Caco-2 (cell line): ENCODE results near the gene PRND. TPM values are rescaled to one million over a fixed set of nuclear protein-coding genes. Genes with fewer than 3 reads are reported as not detected.

ENCODE experiments used
- BruUV-seq: library from RNA; stranded (reverse); fragments of 400-500 nt; replicated peaks from 2 replicates; lab custom pipeline; 2021; lab: Mats Ljungman, UMichigan
- CTCF ChIA-PET: fragments of 300-600 bp; sonication (Branson Sonifier 250); formaldehyde crosslinking; loops from one replicate; lab custom pipeline; 2022; ENCODE audit warnings: antibody characterized with exemption; lab: Charles Lee
- POLR2A ChIA-PET: fragments of 300-600 bp; sonication (Branson Sonifier 250); formaldehyde crosslinking; loops from one replicate; lab custom pipeline; 2022; ENCODE audit warnings: antibody characterized with exemption; lab: Charles Lee
- DNase-seq, 2 experiments: peaks; one replicate each; pipeline versions ENCODE4 v3.0.0 to v3.0.0-alpha.2; 2020 to 2022
- H3K27me3 ChIP-seq: replicated peaks from 2 replicates; pipeline ENCODE4 v1.6.0; 2011; ENCODE audit warnings: low read length; ENCODE audit not compliant: control insufficient read depth, insufficient read depth
- H3K36me3 ChIP-seq: 2 replicates; pipeline ENCODE4 v1.5.1; 2011; ENCODE audit warnings: low read length; ENCODE audit not compliant: control insufficient read depth, insufficient read depth
- H3K4me1 ChIP-seq: fragments of 250-450 bp; sonication (Bioruptor Pico); 2 replicates; pipeline ENCODE4 v1.5.1; 2020; ENCODE audit warnings: mild to moderate bottlenecking
- H3K4me3 ChIP-seq: 2 replicates; pipeline ENCODE4 v1.5.1; 2011; ENCODE audit warnings: low read depth, mild to moderate bottlenecking, control low read depth, low read length
- H3K9me3 ChIP-seq: fragments of 250-450 bp; sonication (Bioruptor Pico); 2 replicates; pipeline ENCODE4 v1.5.1; 2020; ENCODE audit warnings: mild to moderate bottlenecking, moderate library complexity
- H3K27ac Mint-ChIP-seq: one replicate; pipeline ENCODE4 v1.8.0; 2022; ENCODE audit warnings: mixed read lengths; ENCODE audit not compliant: unreplicated experiment
- H3K27me3 Mint-ChIP-seq: one replicate; pipeline ENCODE4 v1.8.0; 2022; ENCODE audit warnings: mixed read lengths; ENCODE audit not compliant: insufficient read depth, unreplicated experiment
- H3K36me3 Mint-ChIP-seq: one replicate; pipeline ENCODE4 v1.8.0; 2022; ENCODE audit warnings: mild to moderate bottlenecking, mixed read lengths; ENCODE audit not compliant: insufficient read depth, unreplicated experiment
- H3K4me1 Mint-ChIP-seq: one replicate; pipeline ENCODE4 v1.8.0; 2022; ENCODE audit warnings: low read depth, mixed read lengths; ENCODE audit not compliant: unreplicated experiment
- H3K4me3 Mint-ChIP-seq: one replicate; pipeline ENCODE4 v1.8.0; 2022; ENCODE audit warnings: mild to moderate bottlenecking, moderate library complexity, mixed read lengths; ENCODE audit not compliant: unreplicated experiment
- H3K9me3 Mint-ChIP-seq: one replicate; pipeline ENCODE4 v1.8.0; 2022; ENCODE audit warnings: mixed read lengths; ENCODE audit not compliant: unreplicated experiment
- CTCF ChIP-seq, 2 experiments: fragments of 200-600 bp in 1 of 2; IDR thresholded peaks; 1 replicate in 1 of 2; 2 replicates in 1 of 2; pipeline versions ENCODE4 v1.5.1 to v1.8.0; 2011 to 2022; ENCODE audit warnings: antibody characterized with exemption in 1 of 2, control low read depth in 1 of 2, inconsistent platforms in 1 of 2, low read depth in 1 of 2, low read length in 1 of 2, mild to moderate bottlenecking in 1 of 2, moderate library complexity in 1 of 2; ENCODE audit not compliant: insufficient read depth in 1 of 2, severe bottlenecking in 1 of 2, unreplicated experiment in 1 of 2
- intact Hi-C: fragments of 100-400 bp; cut with micrococcal nuclease; formaldehyde crosslinking; loops from one replicate; pipeline ENCODE4 v1.10.0; 2022; ENCODE audit not compliant: unreplicated experiment
- total RNA-seq: library from RNA; stranded (reverse); gene quantifications from 2 replicates; pipeline ENCODE4 v1.2.3, GENCODE V29; 2022

PRND gene
- total RNA-seq, 1 experiment from 2014 or later = not detected

- H3K4me3 ChIP-seq = no peak overlapping the region
- H3K36me3 ChIP-seq = no peaks in the 10 kb centered on the region
- no peak for TF ChIP-seq CTCF (IDR thresholded peaks at IDR 0.05; ENCODE audit: insufficient read depth in 1 of 2, low read depth in 1 of 2, low read length in 1 of 2, severe bottlenecking in 1 of 2, unreplicated experiment in 1 of 2)
- no peaks in the 10 kb centered on the region for H3K9me3 Mint-ChIP-seq
- H3K4me1 Mint-ChIP-seq = no peaks in the 10 kb centered on the region
- POLR2A ChIA-PET = no interaction called here
- H3K9me3 ChIP-seq = no peaks in the 10 kb centered on the region
- H3K27ac Mint-ChIP-seq = no peak overlapping the region
- no peak for DNase-seq
- no peaks in the 10 kb centered on the region for H3K36me3 Mint-ChIP-seq
- H3K4me3 Mint-ChIP-seq = no peak overlapping the region
- CTCF ChIA-PET = no interaction called here
- intact Hi-C loops = no loop called here
- no peaks in the 10 kb centered on the region; the same call in 1 of the 2 replicates for H3K4me1 ChIP-seq
- peaks cover 2% of the 10 kb centered on the region for H3K27me3 ChIP-seq
- peaks cover 7% of the 10 kb centered on the region for H3K27me3 Mint-ChIP-seq
- BruUV-seq = no TSS peak
These were observed 47.0 kb upstream of the PRND start for GRCh38 chr20:4674672-4675071.

GRCh38 chr20:4677846-4678245, 43.9 kb upstream of the PRND start:
- Histone ChIP-seq H3K4me1 (no peaks in the 10 kb centered on the region; the same call in 1 of the 2 replicates), H3K9me3 (no peaks in the 10 kb centered on the region), H3K4me3 (no peak overlapping the region), H3K27me3 (peaks cover 2% of the 10 kb centered on the region; the same call in 1 of the 2 replicates), H3K36me3 (no peaks in the 10 kb centered on the region)
- ChIA-PET CTCF (no interaction called here), POLR2A (no interaction called here)
- Mint-ChIP-seq H3K27ac (no peak overlapping the region), H3K27me3 (peaks cover 23% of the 10 kb centered on the region), H3K4me1 (no peaks in the 10 kb centered on the region), H3K4me3 (no peak overlapping the region), H3K36me3 (no peaks in the 10 kb centered on the region), H3K9me3 (no peaks in the 10 kb centered on the region)
- no peak for TF ChIP-seq CTCF (IDR thresholded peaks at IDR 0.05; ENCODE audit: insufficient read depth in 1 of 2, low read depth in 1 of 2, low read length in 1 of 2, severe bottlenecking in 1 of 2, unreplicated experiment in 1 of 2)
- no TSS peak for BruUV-seq
- intact Hi-C loops = no loop called here
- DNase-seq = no peak

- Mint-ChIP-seq H3K9me3 (no peaks in the 10 kb centered on the region), H3K4me3 (no peak overlapping the region), H3K27me3 (peaks cover 23% of the 10 kb centered on the region), H3K27ac (no peak overlapping the region), H3K4me1 (no peaks in the 10 kb centered on the region), H3K36me3 (no peaks in the 10 kb centered on the region)
- ChIA-PET POLR2A (no interaction called here), CTCF (no interaction called here)
- no TSS peak for BruUV-seq
- Histone ChIP-seq H3K9me3 (no peaks in the 10 kb centered on the region), H3K4me1 (peaks cover 6% of the 10 kb centered on the region; the same call in 1 of the 2 replicates), H3K36me3 (no peaks in the 10 kb centered on the region), H3K27me3 (peaks cover 2% of the 10 kb centered on the region), H3K4me3 (no peak overlapping the region)
- intact Hi-C loops = no loop called here
- TF ChIP-seq CTCF (IDR thresholded peaks at IDR 0.05; ENCODE audit: insufficient read depth in 1 of 2, low read depth in 1 of 2, low read length in 1 of 2, severe bottlenecking in 1 of 2, unreplicated experiment in 1 of 2) = no peak
- no peak for DNase-seq
These were observed 40.3 kb upstream of the PRND start for GRCh38 chr20:4681401-4681800.
